Kidney tubule cell (primary cell): Measurements from ENCODE around the gene SMIM36.
"Not testable (repeated sequence)": the region's sequence is repeated elsewhere in the genome, so short reads cannot be mapped to it uniquely, and the experiment has no call there.

Experiments used
- DNase-seq: peaks from one replicate; pipeline ENCODE4 v3.0.0-alpha.2; 2018; ENCODE audit warnings: low spot score

Gene SMIM36

GRCh38 chr17:55510986-55511721 is at the start of gene SMIM36:
Gene SMIM36 (minus strand): TSS chr17:55511452.
- no peak for DNase-seq

- DNase-seq: no peak
Observed at GRCh38 chr17:55555772-55556171, 44.5 kb upstream of the SMIM36 start.

GRCh38 chr17:55549140-55549539 is 37.9 kb upstream of the SMIM36 start:
- DNase-seq: no peak

DNA sequence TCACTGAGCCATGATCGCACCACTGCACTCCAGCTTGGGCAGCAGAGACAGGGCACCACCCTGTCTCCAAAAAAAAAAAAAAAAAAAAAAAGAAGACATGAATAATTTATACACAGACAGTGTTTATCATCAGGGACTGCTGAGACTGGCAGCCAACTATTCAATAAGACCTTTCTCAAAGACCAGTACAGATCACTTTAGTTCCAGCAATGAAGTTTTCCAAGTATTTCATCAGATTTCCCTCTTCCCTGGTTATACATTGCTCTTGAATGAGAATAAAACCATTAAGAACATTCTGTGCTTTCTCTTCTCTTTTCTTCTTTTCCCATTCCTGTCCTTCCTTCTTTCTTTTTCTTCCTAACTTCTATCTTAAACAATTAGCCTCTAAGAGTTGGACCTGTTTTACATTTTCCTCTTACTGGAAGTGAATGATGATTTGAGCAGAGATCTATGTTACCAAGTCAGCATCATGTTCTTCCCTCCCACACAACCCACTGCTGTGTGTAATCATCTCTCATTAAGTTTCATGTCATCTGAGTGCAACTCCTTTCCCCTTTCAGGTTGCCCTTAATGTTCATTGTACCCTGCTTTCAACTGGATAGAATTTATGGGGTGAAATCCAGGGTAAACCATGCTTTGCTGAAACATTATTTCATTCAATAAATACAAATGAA is 35.9 kb upstream of the SMIM36 start:
- DNase-seq: no peak

DNA sequence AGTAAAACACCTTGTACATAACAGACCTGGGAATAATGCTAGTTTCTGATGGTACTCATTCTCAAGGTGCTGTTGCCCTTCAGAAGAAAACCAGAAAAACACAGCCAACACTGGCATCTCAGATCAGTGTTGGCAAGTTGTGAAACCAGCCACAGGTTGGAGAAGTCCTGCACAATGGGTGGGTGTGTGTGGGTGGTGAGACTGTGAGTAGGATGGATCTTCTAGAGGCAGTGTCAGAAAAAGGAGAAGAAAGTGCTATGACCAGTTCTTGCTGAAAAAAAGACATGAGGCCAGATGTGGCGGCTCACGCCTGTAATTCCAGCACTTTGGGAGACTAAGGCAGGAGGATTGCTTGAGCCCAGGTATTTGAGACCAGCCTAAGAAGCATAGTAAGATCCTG is 35.2 kb upstream of the SMIM36 start:
- DNase-seq: no peak

DNA sequence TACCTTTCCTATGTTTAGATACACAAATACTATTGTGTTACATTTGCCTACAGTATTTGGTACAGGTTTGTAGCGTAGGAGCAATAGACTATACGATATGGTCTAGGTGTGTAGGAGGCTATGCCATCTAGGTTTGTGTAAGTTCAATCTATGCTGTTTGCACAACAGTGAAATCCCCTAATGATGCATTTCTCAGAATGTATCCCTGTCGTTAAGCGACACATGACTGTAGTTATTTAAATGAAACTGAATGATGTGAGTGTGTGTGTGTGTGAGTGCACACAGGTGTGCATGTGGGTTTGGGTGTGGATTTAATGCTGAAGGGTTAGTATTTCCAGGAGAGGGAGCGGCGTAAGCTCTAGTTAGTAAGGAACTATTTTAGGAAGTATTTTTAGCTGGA is 34.6 kb upstream of the SMIM36 start:
- DNase-seq: no peak

- DNase-seq: no peak
Observed at GRCh38 chr17:55543709-55544108, 32.5 kb upstream of the SMIM36 start.

DNA sequence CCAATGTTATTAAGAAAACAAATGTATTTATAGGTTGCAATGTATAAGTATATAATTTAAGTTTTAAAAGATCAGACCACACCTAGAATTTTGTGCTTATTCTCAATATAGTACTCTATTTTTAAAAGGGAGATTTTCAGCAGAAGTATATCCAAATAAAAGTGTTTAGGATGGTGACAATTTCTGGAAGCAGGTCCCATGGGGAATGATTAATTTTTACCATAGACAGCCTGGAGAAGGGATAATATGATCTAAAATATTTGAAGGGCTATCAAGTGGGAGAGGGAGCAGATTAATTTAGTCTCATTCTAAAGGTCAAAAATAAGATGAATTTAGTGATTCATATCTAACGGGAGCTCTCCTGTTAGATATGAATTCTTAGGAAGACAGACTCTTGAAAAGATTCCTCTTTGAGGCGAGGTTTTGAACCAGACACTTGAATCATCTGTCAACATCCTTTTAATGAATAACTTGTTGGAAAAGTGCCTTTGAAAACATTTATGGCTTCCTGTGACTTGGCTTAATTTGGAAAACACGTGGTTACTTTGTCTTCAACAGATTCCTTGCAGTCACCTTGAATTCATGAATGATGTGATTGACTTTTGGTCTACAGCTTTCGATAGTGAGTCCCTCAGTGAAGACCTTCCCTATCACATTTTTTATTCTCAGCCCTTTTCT is 29.3 kb upstream of the SMIM36 start:
- peak; percentile 85 for DNase-seq

GRCh38 chr17:55536205-55536604 is 25.0 kb upstream of the SMIM36 start:
- DNase-seq: no peak

DNA sequence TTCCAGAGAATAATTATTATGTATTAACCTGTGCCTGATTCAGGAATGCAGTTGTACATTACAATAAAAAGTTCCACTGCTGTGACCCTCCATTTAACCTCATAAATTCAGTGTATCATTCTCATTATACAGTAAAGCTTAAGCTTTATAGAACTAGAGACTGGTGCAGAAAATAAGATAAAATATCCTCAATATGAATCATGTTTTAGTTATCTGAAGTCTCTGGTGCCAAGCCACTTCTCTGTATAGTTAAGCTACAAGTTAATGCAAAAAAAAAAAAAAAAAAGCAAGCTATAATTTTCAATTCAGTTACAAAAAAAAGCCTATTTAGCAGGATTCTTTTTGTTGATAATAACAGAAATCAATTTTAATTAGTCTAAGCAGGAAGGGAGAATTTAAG is 22.4 kb upstream of the SMIM36 start:
- DNase-seq: no peak

- DNase-seq: no peak
Observed at GRCh38 chr17:55532670-55533069, 21.4 kb upstream of the SMIM36 start.

DNA sequence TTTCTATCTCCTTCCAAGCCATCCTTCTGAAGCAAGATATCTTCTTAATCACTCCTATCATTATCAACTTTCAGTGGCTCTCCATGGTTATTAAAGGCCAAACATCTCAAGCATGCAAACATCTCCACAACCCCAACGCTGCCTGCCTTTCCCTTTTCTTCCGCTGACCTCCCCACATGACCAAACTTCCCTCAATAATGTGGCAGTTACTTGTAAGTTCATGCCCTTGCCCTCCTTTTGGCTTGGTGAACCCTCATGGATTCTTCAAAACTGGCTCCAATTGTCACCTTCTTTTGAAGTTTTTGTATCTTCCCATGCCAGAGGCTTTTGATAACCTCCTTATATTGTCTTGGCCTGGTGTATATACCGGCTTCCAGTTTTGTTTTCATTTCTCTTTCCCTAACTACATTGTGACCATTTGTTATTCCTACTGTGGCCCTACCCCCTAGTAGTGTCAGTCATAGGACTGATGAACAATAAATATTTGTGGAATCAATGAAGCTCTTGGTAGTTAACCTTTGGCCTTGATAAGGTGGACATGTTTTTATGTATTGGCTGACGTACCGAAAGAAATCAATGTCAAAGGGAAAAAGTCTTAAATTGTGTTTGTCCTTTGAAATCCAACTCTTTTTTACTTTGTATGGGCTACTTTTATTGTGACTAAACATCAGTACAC is 19.9 kb upstream of the SMIM36 start:
- DNase-seq: no peak

DNA sequence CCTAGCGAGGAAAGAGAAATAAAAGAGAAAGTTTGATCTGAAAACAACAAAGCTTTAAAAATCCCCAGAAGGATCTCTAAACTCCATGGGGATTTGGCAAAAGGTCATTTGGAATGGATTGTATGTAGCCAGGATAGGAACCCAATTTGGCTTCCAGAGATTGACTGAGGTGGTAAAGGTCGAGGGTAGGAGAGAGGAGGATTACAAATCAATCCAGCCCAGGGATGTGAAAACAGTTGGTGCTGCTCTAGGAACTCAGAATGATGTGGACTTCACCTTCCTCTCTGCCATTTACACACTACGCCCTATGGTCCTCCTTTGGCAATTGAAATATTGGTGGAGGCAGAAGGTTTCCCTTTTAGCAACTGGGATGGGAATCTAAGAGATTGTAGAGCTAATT is 18.8 kb upstream of the SMIM36 start:
- DNase-seq: no peak

DNA sequence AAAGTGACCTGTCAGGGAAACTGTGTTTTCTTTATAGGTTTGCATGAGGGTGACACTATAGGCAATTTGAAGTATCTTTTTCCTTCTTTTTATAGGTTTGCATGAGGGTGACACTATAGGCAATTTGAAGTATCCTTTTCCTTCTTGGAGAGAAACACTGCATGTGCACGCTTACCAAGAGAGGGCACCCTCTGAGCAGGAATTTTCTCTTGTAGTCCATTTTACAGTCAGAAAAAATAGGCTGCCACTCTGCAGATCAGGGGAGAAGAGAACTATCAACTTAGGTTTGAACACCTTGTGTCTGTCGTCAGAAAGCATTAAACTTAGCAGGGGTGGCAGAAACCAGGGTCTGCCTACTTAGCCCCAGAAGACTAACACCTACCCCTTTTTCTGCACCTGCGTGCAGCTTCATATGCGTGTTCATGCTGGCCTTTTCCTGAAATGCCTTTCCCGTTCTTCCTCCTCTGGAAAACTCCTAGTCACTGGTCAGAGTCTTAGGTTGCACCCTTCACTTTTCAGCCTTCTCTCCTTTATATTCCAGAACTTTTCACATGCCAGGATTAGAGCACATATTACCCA is 16.4 kb upstream of the SMIM36 start:
- DNase-seq: peak; percentile 47

- no peak for DNase-seq
Observed at GRCh38 chr17:55524440-55525220, 13.4 kb upstream of the SMIM36 start.

GRCh38 chr17:55523032-55523431 is 11.8 kb upstream of the SMIM36 start:
- DNase-seq: not testable (repeated sequence)

DNA sequence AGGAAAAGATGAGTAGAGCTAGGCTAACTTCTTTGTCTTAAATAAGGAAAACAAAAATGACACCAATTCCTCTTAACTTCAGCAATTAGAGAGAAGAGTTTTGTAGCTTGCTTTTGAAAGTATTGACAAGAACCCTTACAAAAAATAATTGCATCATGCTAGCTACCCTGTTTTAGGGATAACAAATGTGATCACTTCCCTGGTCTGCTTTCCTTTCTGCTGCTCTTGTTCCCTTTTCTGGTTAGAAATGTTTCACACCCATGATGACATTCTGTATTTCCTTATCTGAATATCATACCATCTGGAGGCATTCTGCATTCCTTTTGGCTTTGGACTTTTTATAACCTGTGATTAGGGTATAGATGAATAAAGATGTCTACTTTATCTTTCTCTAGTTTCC is 9.9 kb upstream of the SMIM36 start:
- no peak for DNase-seq

DNA sequence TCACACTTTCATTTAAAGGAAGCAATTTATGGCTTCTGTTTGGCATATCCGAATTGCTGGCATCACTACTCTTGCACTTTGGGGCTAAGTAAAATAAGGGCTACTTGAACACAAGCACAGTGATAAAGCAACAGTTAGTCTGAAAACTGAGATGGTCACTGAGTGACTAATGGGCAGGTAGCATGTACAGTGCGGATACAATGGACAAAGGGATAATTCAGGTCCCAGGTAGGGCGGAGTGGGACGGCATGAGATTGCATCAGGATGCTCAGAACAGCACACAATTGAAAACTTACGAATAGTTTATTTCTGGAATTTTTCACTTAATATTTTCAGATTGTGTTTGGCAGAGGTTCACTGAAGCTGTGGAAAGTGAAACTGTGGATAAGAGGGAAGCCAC is 9.2 kb upstream of the SMIM36 start:
- no peak for DNase-seq

DNA sequence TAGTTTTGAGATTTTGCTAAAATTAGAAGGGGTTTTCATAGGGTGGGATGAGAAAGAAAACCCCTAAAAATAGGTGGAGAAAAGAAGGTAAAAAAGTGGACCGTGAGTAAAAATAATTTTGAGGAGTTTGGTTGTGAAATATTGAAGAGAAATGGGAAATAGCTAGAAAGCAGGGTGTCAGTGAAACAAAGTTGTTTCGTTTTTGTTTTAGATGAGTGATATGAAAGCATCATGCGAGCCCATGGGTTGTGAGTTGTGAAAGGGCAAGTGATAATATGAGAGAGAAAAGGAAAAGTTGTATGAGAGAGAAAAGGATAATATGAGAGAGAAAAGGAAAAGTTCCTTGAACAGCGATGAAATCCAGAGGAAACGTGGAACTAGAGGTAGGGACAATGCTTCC is 7.3 kb upstream of the SMIM36 start:
- DNase-seq: no peak

- peak; percentile 80 for DNase-seq
Observed at GRCh38 chr17:55513885-55514590, 2.8 kb upstream of the SMIM36 start.

DNA sequence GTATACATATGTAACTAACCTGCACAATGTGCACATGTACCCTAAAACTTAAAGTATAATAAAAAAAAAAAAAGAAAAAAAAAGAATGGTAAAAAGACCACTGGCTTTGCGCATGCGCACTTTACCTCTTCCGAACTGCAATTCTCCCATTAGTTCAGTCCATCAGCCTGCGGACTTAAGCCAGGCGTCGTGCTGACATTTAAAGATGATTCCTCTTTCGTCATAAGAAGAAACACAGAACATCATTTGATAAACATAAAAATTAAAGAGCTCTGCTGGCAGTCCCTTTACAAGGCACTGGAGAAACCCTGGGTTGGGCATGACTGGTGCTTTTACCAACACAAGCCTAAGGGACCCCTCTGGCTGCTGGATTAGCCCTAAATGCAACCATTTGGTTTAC is 3.6 kb downstream of the SMIM36 start:
- not testable (repeated sequence) for DNase-seq
